ENCODE results near the gene TNFRSF12A.
"Not testable (repeated sequence)": the region's sequence is repeated elsewhere in the genome, so short reads cannot be mapped to it uniquely, and the experiment has no call there.

TNFRSF12A gene

GRCh38 chr16:3069146-3069545 lies 49.0 kb downstream of the TNFRSF12A start:
- DNase-seq, result not testable (repeated sequence)

- no peak for DNase-seq
Observed at GRCh38 chr16:3070608-3071111, 50.5 kb downstream of the TNFRSF12A start.

GRCh38 chr16:3071655-3072054 lies 51.5 kb downstream of the TNFRSF12A start:
- no peak for DNase-seq

Measured in NCI-H510A (cell line).